HG03439 (cell line): ENCODE data around the gene JAKMIP1.

Experiments
- ATAC-seq: cut with Tn5 transposase; IDR thresholded peaks from one replicate; pipeline ENCODE4 v1.9.1; 2021; ENCODE audit warnings: mild to moderate bottlenecking, moderate library complexity; ENCODE audit not compliant: unreplicated experiment

JAKMIP1 gene

DNA sequence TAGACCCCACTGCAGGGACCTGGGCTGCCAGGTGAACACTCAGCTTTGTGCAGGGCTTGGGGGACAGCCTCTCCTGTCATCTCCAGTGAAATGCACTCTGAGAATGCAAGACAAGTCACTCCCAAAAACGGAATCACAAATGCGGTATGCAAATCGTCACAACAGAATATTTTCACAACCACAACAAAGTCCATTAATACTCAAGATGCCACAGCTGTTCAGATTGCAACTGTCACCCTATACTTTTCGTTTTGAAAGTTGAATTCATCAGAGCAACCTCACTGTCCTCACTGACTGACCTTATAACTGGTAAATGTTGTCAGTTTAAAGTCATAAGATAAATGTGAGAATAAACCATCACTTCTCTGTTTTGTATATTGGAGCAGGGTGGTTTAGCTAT lies 16.6 kb downstream of the JAKMIP1 start:
- ATAC-seq = peak; percentile 39

DNA sequence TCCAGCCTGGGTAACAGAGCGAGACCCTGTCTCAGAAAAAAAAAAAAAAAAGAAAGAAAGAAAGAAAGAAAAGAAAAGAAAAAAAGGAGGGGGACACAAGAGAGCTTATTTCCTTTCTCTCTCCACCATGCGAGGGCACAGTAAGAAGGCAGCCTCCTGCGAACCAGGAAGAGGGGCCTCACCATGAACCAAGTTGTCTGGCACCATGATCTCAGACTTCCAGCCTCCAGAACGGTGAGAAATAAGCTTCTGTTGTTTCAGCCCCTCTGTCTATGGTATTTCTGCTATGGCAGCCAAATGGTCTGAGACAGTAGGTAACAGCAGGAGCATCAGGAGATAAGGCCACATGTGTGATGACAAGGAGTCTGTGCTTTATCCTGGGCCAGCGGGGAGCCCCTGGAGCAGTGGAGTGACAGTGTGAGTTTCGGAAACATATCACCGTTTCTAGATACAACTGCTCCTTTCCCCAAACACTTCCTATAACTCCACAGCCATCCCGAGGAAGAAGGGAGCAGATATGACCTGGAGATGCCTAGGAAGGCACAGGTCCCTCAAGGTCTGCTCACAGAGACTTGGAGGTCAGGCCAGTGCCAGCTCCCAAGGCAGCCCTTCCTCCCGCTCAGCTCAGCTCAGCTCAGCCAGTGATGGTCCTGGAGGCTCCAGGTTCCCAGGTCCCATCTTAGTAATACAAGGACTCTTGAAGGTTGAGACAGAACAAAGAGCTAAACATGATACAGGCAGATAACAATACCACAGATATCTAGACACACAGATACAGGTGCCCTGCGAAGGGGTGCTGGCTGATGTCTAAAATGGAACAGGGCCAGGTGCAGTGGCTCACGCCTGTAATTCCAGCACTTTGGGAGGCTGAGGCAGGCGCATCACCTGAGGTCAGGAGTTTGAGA lies 17.7 kb downstream of the JAKMIP1 start:
- ATAC-seq = no peak

DNA sequence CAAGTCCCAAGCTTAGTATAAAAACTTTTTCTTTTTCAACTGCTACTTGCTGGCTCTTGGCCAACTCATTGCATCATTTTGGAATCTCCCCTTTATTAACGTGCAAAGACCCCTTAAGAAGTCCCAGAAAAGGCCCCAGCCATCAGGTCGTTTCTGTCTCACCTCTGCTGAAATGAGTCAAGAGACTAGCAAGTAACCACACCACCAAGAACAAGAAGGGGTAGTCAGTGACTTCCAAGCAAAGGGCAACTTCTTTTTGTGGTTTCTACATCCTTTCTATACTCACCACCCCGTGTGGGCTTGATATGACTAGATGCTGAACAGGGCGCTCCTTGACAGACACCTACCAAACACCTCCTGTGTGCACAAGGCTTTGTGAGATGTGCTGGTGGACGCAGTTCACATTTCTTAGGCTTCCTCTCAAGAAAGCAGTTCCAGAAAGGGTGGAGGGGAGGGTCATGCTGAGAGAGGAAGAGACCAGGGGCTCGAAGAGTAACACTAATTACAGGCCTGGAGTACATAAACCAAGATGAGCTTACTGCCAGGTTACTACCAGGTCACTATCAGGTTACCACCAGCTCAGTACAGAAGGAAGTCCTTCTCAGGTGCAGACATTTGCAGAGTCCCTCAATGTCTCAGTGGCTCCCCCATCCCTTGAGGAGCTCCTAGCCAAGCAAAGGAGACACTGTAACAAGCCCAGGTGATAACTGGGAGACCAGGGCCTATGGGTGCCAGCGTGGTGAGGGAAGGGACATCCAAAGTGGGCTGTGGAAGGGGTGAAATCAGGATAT lies 19.3 kb downstream of the JAKMIP1 start:
- peak; percentile 87 for ATAC-seq

DNA sequence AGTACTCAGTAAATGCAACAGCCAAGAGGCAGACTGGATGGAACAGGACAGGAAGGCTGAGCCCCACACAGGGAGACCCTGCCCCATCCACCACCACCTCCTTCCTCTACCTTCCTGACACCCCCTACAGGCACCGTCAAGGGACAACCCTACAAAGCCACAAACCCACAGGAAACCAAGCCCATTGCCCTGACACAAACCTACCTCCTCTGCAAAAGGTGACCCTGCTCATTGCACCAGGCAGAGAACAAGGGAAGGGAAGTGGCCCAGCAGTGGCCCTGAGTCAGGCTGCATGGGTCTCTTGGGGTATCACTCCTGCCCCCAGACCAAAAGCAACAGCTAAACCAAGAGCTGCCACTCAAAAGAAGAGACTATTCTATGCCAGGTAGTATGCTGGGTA lies 21.0 kb downstream of the JAKMIP1 start:
- ATAC-seq = no peak

DNA sequence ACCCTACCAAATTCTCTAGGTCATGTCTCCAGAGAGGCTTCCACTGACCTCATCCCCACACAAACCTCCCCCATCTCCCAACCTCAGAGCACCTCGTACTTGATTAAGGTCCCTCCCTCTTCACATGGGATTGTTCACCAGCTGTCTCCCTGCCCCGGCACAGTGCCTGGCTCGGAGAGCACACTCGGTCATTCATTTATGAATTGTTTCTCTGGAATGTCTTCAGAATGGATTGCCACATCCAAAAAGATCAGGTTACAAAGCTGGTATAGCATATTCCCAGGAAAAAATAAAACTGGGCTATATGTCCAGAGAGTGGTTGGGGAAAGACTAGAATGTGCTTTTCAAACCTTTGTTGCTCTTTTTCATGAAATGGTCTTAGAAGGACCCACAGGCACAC lies 21.6 kb downstream of the JAKMIP1 start:
- no peak for ATAC-seq

DNA sequence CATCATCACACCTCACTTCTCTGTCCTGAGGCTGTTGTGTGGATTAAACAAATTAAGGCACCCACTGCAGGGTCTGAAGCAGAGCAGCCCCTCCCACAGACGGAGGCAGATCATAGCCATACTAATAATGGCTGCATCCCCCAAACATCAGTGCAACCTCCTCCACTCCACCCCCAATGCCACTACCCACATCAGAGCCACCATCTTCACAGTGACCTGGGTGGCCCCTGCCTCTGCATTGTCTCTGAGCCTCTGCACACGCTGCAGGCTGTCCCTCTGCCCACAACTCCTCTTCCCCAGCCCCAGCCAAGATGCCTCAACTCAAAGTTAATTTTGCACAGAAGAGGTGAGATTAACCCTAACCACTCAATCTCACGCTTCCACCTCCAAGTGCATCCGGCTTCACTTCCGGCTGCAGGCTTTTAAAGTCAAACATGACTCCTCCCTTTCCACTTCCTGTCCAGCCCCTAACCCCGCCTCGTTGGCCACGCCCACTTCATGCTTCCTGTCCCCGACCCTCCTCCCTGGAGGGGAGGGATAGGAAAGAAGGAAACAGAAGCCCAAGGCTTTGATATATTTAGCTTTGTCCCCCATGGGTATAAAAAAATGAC lies 22.7 kb downstream of the JAKMIP1 start:
- no peak for ATAC-seq

DNA sequence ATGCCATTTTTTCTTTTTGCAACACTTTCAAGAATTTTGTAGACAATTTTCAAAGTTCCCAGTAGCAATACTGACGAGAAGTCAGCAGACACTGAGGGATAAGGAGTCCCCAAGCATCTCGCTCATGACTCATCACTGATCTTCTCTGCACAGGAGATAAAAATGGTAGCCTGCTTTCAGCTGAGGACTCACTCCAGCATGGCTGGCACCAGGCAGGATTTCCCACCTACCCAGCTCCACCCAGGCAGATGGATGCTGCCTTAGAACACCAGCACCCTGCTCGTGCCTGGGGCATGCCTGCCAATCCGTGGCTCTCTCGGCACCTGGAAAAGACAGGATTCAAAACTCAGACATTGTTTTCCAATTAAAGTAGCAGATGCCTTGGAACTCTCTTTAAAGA lies 24.9 kb downstream of the JAKMIP1 start:
- no peak for ATAC-seq

DNA sequence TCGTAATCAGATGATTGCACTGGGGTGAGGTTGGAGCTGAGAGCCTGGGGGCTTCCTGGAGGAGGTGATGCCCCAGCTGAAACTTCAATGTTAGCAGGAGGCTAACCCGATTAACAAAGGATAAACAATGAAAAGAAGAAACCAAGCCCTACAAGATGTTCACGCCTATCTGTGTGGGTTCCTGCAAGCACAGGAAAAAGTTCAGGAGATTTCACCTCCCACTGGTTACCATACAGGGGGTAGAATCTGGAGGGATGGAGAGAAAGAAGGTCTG lies 27.5 kb downstream of the JAKMIP1 start:
- no peak for ATAC-seq

DNA sequence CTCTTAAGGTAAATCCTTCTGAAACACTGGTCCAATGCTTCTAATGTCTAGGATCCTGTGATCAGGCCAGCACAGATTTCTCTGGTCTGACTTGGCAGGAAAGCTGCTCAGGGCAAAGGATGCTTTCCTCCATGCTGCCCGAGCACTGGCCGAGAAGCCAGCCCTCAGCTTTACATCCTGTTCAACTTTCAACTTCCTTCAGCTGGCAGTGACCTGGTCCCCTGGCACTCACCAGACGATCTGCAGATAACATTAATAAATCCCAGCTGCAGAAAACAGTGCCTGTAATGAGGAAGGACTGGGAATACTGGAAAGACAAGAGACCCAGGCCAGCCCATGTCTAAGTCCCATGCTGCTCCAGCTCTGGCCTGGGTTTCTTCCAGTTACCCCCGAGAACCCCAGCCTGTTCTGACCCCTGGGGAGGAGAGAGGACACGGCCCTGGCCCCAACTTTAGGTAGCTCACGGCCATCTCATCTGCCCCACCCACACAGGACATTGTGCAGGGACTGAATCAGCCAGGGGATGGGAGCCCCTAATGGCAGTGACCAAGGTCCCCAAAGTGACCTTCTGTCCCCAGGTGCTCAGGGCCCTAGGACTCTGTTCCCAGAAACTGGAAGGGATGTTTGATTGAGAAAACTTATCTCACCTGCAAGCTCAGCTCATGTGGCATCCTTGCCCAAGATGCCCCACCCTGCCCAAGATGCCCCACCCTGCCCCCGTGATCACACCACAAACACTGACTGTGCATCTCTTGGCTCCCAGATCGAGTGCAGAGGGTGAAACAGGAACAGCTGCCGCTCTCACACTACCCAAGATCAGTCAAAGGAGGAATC lies 28.0 kb downstream of the JAKMIP1 start:
- no peak for ATAC-seq

DNA sequence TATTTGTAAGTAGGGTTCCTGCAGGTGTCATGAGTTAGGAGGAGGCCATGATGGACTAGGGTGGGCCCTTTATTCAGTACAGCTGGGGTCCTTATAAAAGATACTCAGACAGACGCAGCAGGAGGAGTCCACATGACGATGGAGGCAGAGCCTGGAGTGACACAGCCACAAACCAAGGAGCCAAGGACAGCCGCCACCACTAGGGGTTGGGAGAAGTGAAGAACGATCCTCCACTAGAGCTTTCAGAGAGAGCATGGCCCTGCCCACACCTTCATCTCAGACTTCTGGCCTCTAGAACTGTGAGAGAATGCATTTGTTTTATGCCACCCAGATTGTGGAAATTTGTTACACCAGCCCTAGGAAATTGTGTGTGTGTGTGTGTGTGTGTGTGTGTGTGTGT lies 31.1 kb downstream of the JAKMIP1 start:
- no peak for ATAC-seq

DNA sequence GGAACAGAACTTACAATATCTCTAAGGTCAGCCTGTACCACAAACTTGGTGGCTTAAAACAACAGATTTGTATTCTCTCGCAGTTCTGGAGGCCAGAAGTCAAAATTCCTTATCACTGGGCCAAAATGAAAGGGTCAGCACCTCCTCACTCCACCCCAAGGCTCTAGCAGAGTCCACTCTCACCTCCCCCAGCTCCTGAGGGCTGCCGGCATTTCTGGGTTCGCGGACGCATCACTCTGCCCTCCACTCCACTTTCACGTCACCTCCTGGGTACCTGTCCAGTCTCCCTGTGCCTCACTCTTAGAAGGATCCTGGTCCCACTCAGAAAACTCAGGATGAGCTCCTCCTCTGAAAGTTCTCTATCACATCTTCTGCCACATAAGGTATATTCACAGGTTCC lies 34.6 kb downstream of the JAKMIP1 start:
- ATAC-seq = no peak

DNA sequence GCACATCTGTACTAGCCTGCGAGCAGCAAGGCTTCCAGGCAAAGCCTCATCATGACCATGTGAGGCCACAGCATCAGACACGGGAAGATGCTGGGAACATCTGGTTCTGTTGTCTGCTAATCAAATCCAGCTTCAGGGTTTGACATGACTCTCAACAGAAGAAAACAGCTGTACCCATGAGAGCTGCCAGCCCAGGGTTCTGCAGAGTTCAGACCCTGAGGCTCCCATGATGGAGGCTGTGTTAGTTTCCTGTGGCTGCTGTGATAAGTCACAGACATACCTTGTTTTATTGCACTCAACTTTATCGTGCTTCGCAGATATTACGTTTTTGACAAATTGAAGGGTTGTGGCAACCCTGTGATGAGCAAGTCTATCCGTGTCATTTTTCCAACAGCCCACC lies 37.5 kb downstream of the JAKMIP1 start:
- no peak for ATAC-seq

DNA sequence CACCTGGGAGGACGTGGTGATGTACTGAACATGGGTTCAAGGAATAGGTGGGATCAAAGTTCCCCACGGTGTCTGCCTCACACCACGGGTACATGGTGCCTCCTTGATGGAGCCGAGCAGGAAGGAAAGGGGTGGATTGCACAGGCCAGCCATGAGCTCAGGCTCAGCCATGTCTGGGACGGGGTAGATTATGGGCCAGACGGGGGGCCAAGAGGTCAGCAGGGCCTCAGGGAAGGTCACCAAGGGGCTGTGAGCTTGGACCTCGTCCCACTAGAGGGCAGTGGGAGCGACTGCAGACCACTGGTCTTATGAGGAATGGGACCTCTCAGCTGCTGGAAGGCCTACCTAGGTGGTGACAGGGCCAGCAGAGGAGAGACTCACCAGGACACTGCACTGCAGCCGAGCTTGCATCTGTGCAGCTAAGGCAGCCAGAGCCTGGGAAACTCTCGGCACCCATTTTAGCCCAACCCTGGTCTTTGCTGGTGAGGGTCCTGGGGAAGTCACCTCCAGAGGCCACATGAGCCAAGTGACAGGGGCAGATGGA lies 38.4 kb downstream of the JAKMIP1 start:
- ATAC-seq = no peak

DNA sequence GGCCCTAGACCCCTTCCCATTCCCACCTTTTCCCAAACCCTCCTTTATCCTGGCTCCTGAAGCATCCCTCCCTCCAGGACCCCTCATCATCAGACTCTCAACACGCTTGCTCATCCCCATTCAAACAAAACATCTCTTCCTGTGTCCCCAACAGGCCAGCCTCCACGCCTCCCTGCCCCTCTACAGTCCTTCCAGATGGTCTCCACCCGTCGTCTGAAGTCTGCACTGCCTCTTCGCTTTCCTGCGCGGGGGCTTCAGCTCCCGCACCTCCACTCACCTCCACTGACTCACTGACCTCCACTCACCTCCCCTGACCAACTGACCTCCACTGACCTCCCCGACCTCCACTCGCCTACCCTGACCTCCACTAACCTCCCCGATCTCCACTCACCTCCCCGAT lies 39.8 kb downstream of the JAKMIP1 start:
- no peak for ATAC-seq

DNA sequence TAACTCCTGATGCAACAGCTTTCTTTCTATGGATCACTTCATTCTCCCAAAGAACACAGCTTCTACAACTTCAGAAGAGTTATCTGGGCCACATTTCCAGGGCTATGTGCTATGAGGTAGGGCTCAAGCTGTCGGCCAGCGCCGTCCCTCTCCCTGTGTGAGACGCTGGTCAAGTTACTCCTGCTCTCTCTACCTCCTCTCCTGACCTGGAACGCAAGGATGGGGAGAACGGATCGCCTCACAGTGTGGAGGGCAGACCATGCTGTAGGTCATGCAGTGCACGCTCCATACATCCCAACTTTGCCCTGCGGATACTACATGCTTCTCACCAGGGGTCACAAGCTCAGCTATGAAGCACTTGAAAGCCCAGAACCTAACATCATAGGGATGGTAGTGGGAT lies 42.4 kb downstream of the JAKMIP1 start:
- ATAC-seq = no peak

DNA sequence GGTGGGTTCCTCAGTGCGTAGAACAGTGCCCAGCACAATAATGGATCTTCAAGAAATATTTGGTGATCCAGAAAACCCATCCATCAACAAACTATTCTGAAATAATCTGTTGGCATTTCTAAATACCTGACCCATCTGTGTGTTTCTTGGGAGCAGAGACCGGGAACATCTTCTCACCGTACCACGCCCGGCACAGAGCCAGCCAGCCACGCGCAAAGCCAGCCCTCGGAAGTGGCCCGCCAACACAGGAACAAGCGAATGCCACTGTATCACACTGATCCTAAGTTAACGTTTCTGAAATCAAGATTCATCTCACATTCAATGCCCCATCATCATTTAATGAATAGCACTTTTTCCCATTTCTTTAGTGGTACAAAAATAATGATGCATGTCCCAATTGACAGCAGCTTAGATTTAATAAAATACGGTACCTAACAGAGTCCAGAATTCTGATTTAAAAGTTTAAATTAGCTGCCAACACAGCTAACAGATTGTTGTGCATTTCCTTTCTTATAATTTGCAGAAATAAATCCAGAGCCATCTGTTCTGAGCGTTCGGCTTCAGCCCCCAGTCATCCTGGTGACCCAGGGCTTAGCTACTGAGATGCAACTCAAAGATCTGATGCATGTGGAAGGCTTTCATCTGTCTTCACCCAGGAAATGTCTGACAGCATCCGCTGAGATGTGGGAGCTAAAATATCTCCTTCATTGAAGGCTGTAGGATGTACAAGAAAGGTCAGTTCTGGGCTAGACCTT lies 44.2 kb downstream of the JAKMIP1 start:
- no peak for ATAC-seq

DNA sequence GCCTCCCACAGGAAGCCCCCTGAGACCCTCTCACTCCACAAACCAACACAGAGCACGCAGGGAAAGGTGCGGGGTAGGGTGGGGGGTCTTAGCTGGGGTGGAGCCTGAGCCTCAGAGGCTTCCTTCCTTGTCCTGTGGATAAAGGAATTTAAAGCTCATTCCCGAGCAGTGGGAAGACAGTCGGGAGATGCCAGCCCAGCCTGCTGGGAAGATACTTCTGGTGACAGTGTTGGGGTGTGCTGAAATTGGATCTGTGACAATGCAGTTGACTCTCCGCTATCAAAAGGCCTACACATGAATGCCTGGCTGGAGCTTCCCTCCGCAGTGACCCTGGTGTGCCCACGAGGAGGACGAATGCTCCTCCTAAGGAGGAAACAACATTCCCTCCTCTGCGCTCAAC lies 45.5 kb downstream of the JAKMIP1 start:
- no peak for ATAC-seq

DNA sequence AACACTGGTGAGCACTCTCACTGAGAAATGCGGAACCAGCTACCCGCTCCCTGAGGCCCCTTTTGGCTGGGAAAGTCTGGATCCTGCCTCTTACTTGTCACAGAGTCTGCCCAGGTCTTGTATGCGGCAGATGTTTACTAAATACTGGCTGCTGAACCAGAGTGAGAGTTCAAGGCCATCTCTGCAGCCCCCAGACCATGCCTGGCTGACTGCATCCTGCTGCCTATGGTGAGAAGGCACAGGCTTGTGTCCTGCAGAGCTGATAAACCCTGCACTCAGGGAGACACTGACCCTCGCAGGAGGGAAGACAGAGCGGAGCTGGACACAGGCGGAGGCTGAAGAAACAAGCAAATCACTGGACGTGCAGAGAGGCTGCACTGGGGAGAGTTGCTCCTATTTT lies 46.5 kb downstream of the JAKMIP1 start:
- no peak for ATAC-seq

DNA sequence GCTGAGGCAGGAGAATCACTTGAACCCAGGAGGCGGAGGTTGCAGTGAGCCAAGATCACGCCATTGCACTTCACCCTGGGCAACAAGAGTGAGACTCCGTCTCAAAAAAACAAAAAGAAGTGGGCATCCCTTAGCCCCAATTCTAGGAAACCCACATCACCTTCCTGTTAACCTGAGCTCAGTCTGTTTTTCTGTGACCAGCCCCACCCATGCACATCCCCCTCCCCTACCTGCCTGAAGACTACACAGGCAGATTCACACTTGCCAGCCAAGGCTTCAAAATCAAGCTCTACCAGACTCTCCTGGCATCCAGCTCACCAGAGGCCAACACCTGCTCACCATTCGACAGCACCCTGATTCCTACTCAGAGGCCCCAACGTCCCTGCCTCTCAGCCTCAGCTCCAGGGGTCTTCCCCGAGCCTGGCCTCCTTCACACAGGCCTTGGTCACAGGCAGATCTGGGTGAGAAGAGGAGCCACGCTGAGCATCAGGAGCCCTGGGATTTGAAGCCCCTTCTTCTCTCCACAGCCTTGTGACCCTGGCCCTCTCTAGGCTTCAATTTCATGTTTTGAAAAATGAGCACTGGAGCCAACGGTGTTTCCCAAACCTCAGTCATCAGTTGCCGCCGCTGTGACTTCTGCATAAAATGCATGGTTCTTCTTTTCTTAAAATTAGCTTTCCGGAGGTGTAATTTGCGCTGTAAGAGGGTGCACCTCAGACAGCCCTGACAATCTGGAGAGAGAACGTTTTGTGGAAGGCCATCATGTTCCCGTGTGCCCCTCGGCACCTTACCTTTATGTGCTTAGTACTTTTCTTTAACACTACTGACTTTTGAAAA lies 47.3 kb downstream of the JAKMIP1 start:
- ATAC-seq = no peak
